Astrocyte of the spinal cord (primary cell): ENCODE results near the gene FBP1.

Source experiments
- DNase-seq: peaks from one replicate; pipeline ENCODE4 v3.0.0; 2011; ENCODE audit warnings: low read depth, low spot score
- H3K4me3 ChIP-seq: 2 replicates; pipeline ENCODE4 v1.5.1; 2011; ENCODE audit warnings: low read depth, mild to moderate bottlenecking, low read length, moderate library complexity
- CTCF ChIP-seq: IDR thresholded peaks from 2 replicates; pipeline ENCODE4 v1.5.1; 2012; ENCODE audit warnings: low read depth, mild to moderate bottlenecking, low read length, inconsistent platforms
- in situ Hi-C: cut with HindIII; loops from 2 replicates; pipeline ENCODE4 v1.10.0; 2017; ENCODE audit warnings: low sequenced_read_pairs

The FBP1 gene

GRCh38 chr9:94554439-94555331 is 84.6 kb downstream of the FBP1 start, which contains the start of gene PCAT7:
Gene PCAT7, plus strand, starts transcription at chr9:94555083.
- TF ChIP-seq CTCF = peak; percentile 15
- DNase-seq = no peak
- no peak within 1 kb of the TSS for H3K4me3 ChIP-seq
- in situ Hi-C loops = no loop called here

GRCh38 chr9:94554078-94554438 is 85.3 kb downstream of the FBP1 start:
- no peak for DNase-seq
- H3K4me3 ChIP-seq = no peak overlapping the region
- no peak for TF ChIP-seq CTCF
- in situ Hi-C loops = no loop called here
